ENCODE results near the gene LCORL. TPM values are rescaled to one million over a fixed set of nuclear protein-coding genes. Genes with fewer than 3 reads are reported as not detected.
"Not testable (repeated sequence)": the region's sequence is repeated elsewhere in the genome, so short reads cannot be mapped to it uniquely, and the experiment has no call there.

LCORL gene
- polyA plus RNA-seq, 3 donors from 2014 or later, result 8.2 to 15.1 (median 10.6) TPM

- DNase-seq, H3K36me3 Mint-ChIP-seq, H3K4me3 Mint-ChIP-seq, H3K9me3 Mint-ChIP-seq, H3K4me1 Mint-ChIP-seq, H3K27ac Mint-ChIP-seq: not testable (repeated sequence)
- H3K27me3 Mint-ChIP-seq (ENCODE audit: low read depth in 3 of 3), result peaks cover 9 to 18% (median 16%) of the 10 kb centered on the region in 3 donors
Observed at GRCh38 chr4:18036369-18036768, 14.8 kb upstream of the LCORL start.

GRCh38 chr4:18034099-18034498, 12.5 kb upstream of the LCORL start:
- Mint-ChIP-seq H3K27me3 (ENCODE audit: low read depth in 3 of 3) (peaks cover 9 to 28% (median 18%) of the 10 kb centered on the region in 3 donors), H3K4me3 (no peak overlapping the region), H3K27ac (no peak overlapping the region), H3K36me3 (no peaks in the 10 kb centered on the region), H3K9me3 (peaks cover 0 to 5% (median 0%) of the 10 kb centered on the region in 6 donors), H3K4me1 (no peaks in the 10 kb centered on the region)
- no peak for DNase-seq

GRCh38 chr4:18033111-18034085, 11.8 kb upstream of the LCORL start:
- Mint-ChIP-seq H3K36me3 (no peaks in the 10 kb centered on the region), H3K4me1 (no peaks in the 10 kb centered on the region), H3K4me3 (no peak overlapping the region), H3K27me3 (ENCODE audit: low read depth in 3 of 3) (peaks cover 5 to 25% (median 16%) of the 10 kb centered on the region in 3 donors), H3K9me3 (peaks cover 0 to 5% (median 0%) of the 10 kb centered on the region in 6 donors), H3K27ac (no peak overlapping the region)
- no peak for DNase-seq

GRCh38 chr4:18025288-18025687, 3.7 kb upstream of the LCORL start:
- H3K27ac Mint-ChIP-seq, result no peak overlapping the region
- H3K4me3 Mint-ChIP-seq, result no peak overlapping the region
- peaks cover 0 to under 1% (median 0%) of the 10 kb centered on the region in 6 donors for H3K9me3 Mint-ChIP-seq
- H3K4me1 Mint-ChIP-seq, result peaks cover 8 to 20% of the 10 kb centered on the region in 2 donors
- DNase-seq, result no peak
- peaks cover 3 to 13% (median 10%) of the 10 kb centered on the region in 3 donors for H3K27me3 Mint-ChIP-seq (ENCODE audit: low read depth in 3 of 3)
- no peaks in the 10 kb centered on the region for H3K36me3 Mint-ChIP-seq

GRCh38 chr4:18022572-18023050, 1.1 kb upstream of the LCORL start:
- H3K27me3 Mint-ChIP-seq (ENCODE audit: low read depth in 3 of 3), result peaks cover 6 to 13% (median 12%) of the 10 kb centered on the region in 3 donors
- peak overlapping the region; percentile 60 to 93 (median 89) for H3K27ac Mint-ChIP-seq
- no peaks in the 10 kb centered on the region for H3K36me3 Mint-ChIP-seq
- H3K4me1 Mint-ChIP-seq, result peaks cover 17 to 31% of the 10 kb centered on the region in 2 donors
- H3K4me3 Mint-ChIP-seq, result peak overlapping the region; percentile 91 to 98 (median 92)
- no peaks in the 10 kb centered on the region for H3K9me3 Mint-ChIP-seq
- DNase-seq, result no peak

- Mint-ChIP-seq H3K27ac (peak overlapping the region in 5 of 6 donors; percentile 60 to 93 (median 91)), H3K27me3 (ENCODE audit: low read depth in 3 of 3) (peaks cover 6 to 13% (median 12%) of the 10 kb centered on the region in 3 donors), H3K36me3 (no peaks in the 10 kb centered on the region), H3K4me1 (peaks cover 17 to 31% of the 10 kb centered on the region in 2 donors), H3K4me3 (peak overlapping the region; percentile 91 to 98 (median 92)), H3K9me3 (no peaks in the 10 kb centered on the region)
- DNase-seq, result no peak
Observed at GRCh38 chr4:18021470-18021719, 160 bp downstream of the LCORL start.

- H3K27ac Mint-ChIP-seq, result peak overlapping the region; percentile 79 to 97 (median 94)
- peaks cover 6 to 13% (median 12%) of the 10 kb centered on the region in 3 donors for H3K27me3 Mint-ChIP-seq (ENCODE audit: low read depth in 3 of 3)
- no peaks in the 10 kb centered on the region for H3K9me3 Mint-ChIP-seq
Observed at GRCh38 chr4:18020671-18021469, 685 bp downstream of the LCORL start.

GRCh38 chr4:18020145-18020670, 1.3 kb downstream of the LCORL start:
- peaks cover 20 to 31% of the 10 kb centered on the region in 2 donors for H3K4me1 Mint-ChIP-seq
- peak overlapping the region; percentile 91 to 98 (median 96) for H3K4me3 Mint-ChIP-seq
- DNase-seq, result peak in 1 of 3 donors; percentile 5
- H3K36me3 Mint-ChIP-seq, result no peaks in the 10 kb centered on the region
- H3K27me3 Mint-ChIP-seq (ENCODE audit: low read depth in 3 of 3), result peaks cover 6 to 13% (median 8%) of the 10 kb centered on the region in 3 donors
- no peaks in the 10 kb centered on the region for H3K9me3 Mint-ChIP-seq
- H3K27ac Mint-ChIP-seq, result peak overlapping the region; percentile 79 to 97 (median 94)

More at GRCh38 chr4:18020671-18021469, 685 bp downstream of the LCORL start:
- Mint-ChIP-seq H3K4me1 (peaks cover 20 to 31% of the 10 kb centered on the region in 2 donors), H3K36me3 (no peaks in the 10 kb centered on the region), H3K4me3 (peak overlapping the region; percentile 91 to 98 (median 96))
- DNase-seq, result peak; percentile 57 to 61 (median 61)

GRCh38 chr4:18014269-18014668, 7.3 kb downstream of the LCORL start:
- no peak for DNase-seq
- Mint-ChIP-seq H3K27ac (no peak overlapping the region), H3K4me1 (peaks cover 12 to 41% of the 10 kb centered on the region in 2 donors), H3K36me3 (no peaks in the 10 kb centered on the region), H3K27me3 (ENCODE audit: low read depth in 3 of 3) (peaks cover 0 to 3% (median 0%) of the 10 kb centered on the region in 3 donors), H3K9me3 (no peaks in the 10 kb centered on the region), H3K4me3 (no peak overlapping the region)

- Mint-ChIP-seq H3K4me1 (peaks cover 14 to 49% of the 10 kb centered on the region in 2 donors), H3K27ac (no peak overlapping the region), H3K4me3 (no peak overlapping the region), H3K9me3 (no peaks in the 10 kb centered on the region), H3K27me3 (ENCODE audit: low read depth in 3 of 3) (peaks cover 0 to under 1% (median 0%) of the 10 kb centered on the region in 3 donors), H3K36me3 (no peaks in the 10 kb centered on the region)
- no peak for DNase-seq
Observed at GRCh38 chr4:18012807-18013462, 8.6 kb downstream of the LCORL start.

GRCh38 chr4:18012134-18012806, 9.3 kb downstream of the LCORL start:
- Mint-ChIP-seq H3K27me3 (ENCODE audit: low read depth in 3 of 3) (no peaks in the 10 kb centered on the region), H3K36me3 (no peaks in the 10 kb centered on the region), H3K4me3 (no peak overlapping the region), H3K4me1 (peaks cover 15 to 56% of the 10 kb centered on the region in 2 donors), H3K9me3 (no peaks in the 10 kb centered on the region), H3K27ac (no peak overlapping the region)
- DNase-seq, result no peak

GRCh38 chr4:18007625-18008024, 13.9 kb downstream of the LCORL start:
- DNase-seq, result no peak
- Mint-ChIP-seq H3K4me1 (peaks cover 33 to 74% of the 10 kb centered on the region in 2 donors), H3K9me3 (no peaks in the 10 kb centered on the region), H3K36me3 (peaks cover 4 to 9% (median 5%) of the 10 kb centered on the region in 3 donors), H3K27me3 (ENCODE audit: low read depth in 3 of 3) (no peaks in the 10 kb centered on the region), H3K27ac (no peak overlapping the region), H3K4me3 (no peak overlapping the region)

GRCh38 chr4:18006432-18006831, 15.1 kb downstream of the LCORL start:
- Mint-ChIP-seq H3K27ac (peak overlapping the region in 2 of 6 donors; percentile 15 to 38), H3K4me1 (peaks cover 30 to 66% of the 10 kb centered on the region in 2 donors)
- H3K36me3 Mint-ChIP-seq; H3K9me3 Mint-ChIP-seq; H3K4me3 Mint-ChIP-seq; H3K27me3 Mint-ChIP-seq (ENCODE audit: low read depth in 3 of 3): not testable (repeated sequence)
- DNase-seq, result peak in 2 of 3 donors; percentile 2 to 11
